ENCODE results near the gene FRMD7.

GRCh38 chrX:132033166-132033565, 94.7 kb downstream of the FRMD7 start:
- TF ChIP-seq POLR2A (IDR thresholded peaks at IDR 0.05; ENCODE audit: low read length) (no peak), GATA1 (IDR thresholded peaks at IDR 0.05; ENCODE audit: low read depth, low read length) (no peak)
